GM12878 (cell line): ENCODE data around the gene WDR26. TPM values are rescaled to one million over a fixed set of nuclear protein-coding genes. Genes with fewer than 3 reads are reported as not detected.

Experiments used
- BHLHE40 ChIP-seq, 2 experiments: fragments of 450-650 bp in 1 of 2; IDR thresholded peaks; 2 replicates each; pipeline ENCODE4 v1.6.1; 2011 to 2017; ENCODE audit warnings: low read depth in 2 of 2, borderline replicate concordance in 1 of 2, improper control_type of control experiment in 1 of 2, low read length in 1 of 2, mild to moderate bottlenecking in 1 of 2
- CBX3 ChIP-seq: fragments of 200-600 bp; sonication (generic); IDR thresholded peaks from 2 replicates; pipeline ENCODE4 v1.6.1; 2016; ENCODE audit warnings: low read depth, borderline replicate concordance
- CHD2 ChIP-seq: IDR thresholded peaks from 2 replicates; pipeline ENCODE4 v1.6.1; 2011; ENCODE audit warnings: low read depth, low read length, improper control_type of control experiment, borderline replicate concordance
- E4F1 ChIP-seq: fragments of 450-650 bp; IDR thresholded peaks from 2 replicates; pipeline ENCODE4 v1.6.1; 2018; ENCODE audit warnings: borderline replicate concordance, mild to moderate bottlenecking; ENCODE audit not compliant: partially characterized antibody
- ESRRA ChIP-seq: IDR thresholded peaks from 2 replicates; pipeline ENCODE4 v1.6.1; 2012; ENCODE audit warnings: mild to moderate bottlenecking, low read length, improper control_type of control experiment
- FOXM1 ChIP-seq: IDR thresholded peaks from 2 replicates; pipeline ENCODE4 v1.6.1; 2012; ENCODE audit warnings: low read depth, mild to moderate bottlenecking, inconsistent platforms, low read length, moderate library complexity
- HDAC2 ChIP-seq: fragments of 200-600 bp; sonication (generic); IDR thresholded peaks from 2 replicates; pipeline ENCODE4 v1.6.1; 2017
- JUND ChIP-seq: IDR thresholded peaks from 2 replicates; pipeline ENCODE4 v1.6.1; 2012; ENCODE audit warnings: low read depth, mild to moderate bottlenecking, low read length, improper control_type of control experiment, moderate library complexity
- MTA2 ChIP-seq: fragments of 450-650 bp; IDR thresholded peaks from 2 replicates; pipeline ENCODE4 v1.6.1; 2016; ENCODE audit warnings: low read depth, mild to moderate bottlenecking, moderate library complexity
- MXI1 ChIP-seq: fragments of 150-350 bp; IDR thresholded peaks from 2 replicates; pipeline ENCODE4 v1.6.1; 2011; ENCODE audit warnings: low read depth, mild to moderate bottlenecking, inconsistent platforms, low read length, improper control_type of control experiment
- NFIC ChIP-seq: IDR thresholded peaks from 2 replicates; pipeline ENCODE4 v1.6.1; 2012; ENCODE audit warnings: low read depth, mild to moderate bottlenecking, inconsistent platforms, low read length, moderate library complexity
- PKNOX1 ChIP-seq: fragments of 450-650 bp; IDR thresholded peaks from 2 replicates; pipeline ENCODE4 v1.6.1; 2016; ENCODE audit warnings: mild to moderate bottlenecking
- RAD51 ChIP-seq: fragments of 450-650 bp; IDR thresholded peaks from 2 replicates; pipeline ENCODE4 v1.6.1; 2016; ENCODE audit warnings: moderate library complexity, mild to moderate bottlenecking, inconsistent platforms
- RB1 ChIP-seq: fragments of 450-650 bp; formaldehyde crosslinking; IDR thresholded peaks from 2 replicates; pipeline ENCODE4 v1.6.1; 2017; ENCODE audit warnings: mild to moderate bottlenecking, borderline replicate concordance
- RCOR1 ChIP-seq: conservative IDR thresholded peaks from 2 replicates; pipeline ENCODE4 v1.6.1; 2012; ENCODE audit warnings: low read depth, low read length, improper control_type of control experiment
- SIN3A ChIP-seq: IDR thresholded peaks from 2 replicates; pipeline ENCODE4 v1.6.1; 2012; ENCODE audit warnings: low read depth, low read length, improper control_type of control experiment
- SMAD5 ChIP-seq: IDR thresholded peaks from 2 replicates; pipeline ENCODE4 v1.6.1; 2016; ENCODE audit warnings: antibody characterized with exemption, low read depth
- SREBF1 ChIP-seq: IDR thresholded peaks from 2 replicates; pipeline ENCODE4 v1.6.1; 2012; ENCODE audit warnings: mild to moderate bottlenecking, low read length
- SUPT20H ChIP-seq: IDR thresholded peaks from 2 replicates; pipeline ENCODE4 v1.6.1; 2011; ENCODE audit warnings: low read depth, mild to moderate bottlenecking, low read length, moderate library complexity, borderline replicate concordance; ENCODE audit not compliant: control insufficient read depth
- WRNIP1 ChIP-seq: IDR thresholded peaks from 2 replicates; pipeline ENCODE4 v1.6.1; 2011; ENCODE audit warnings: low read depth, low read length, improper control_type of control experiment, borderline replicate concordance
- ZBTB40 ChIP-seq: fragments of 450-650 bp; IDR thresholded peaks from 2 replicates; pipeline ENCODE4 v1.6.1; 2016; ENCODE audit warnings: mild to moderate bottlenecking, moderate library complexity, borderline replicate concordance
- ZNF24 ChIP-seq: fragments of 450-650 bp; IDR thresholded peaks from 2 replicates; pipeline ENCODE4 v1.6.1; 2017; ENCODE audit warnings: antibody characterized with exemption, mild to moderate bottlenecking
- ZNF622 ChIP-seq: fragments of 450-650 bp; IDR thresholded peaks from 2 replicates; pipeline ENCODE4 v1.6.1; 2017; ENCODE audit warnings: mild to moderate bottlenecking, inconsistent platforms
- polyA plus RNA-seq, 11 experiments: library from polyadenylated mRNA; depleted of rRNA in 4 of 11; unstranded in 6 of 11; stranded (reverse) in 5 of 11; fragments of >200 nt; fragmentation: Nextera tagmentation in 4 of 11; fragmentation: Illumina TruSeq in 1 of 11; extraction: Ambion mirVana in 4 of 11; extraction: Trizol in 1 of 11; gene quantifications; 1 replicate in 1 of 11; 2 replicates in 10 of 11; pipeline versions ENCODE4 v1.2.1 to v1.2.3, GENCODE V29; 2011 to 2016; ENCODE audit warnings: inconsistent platforms in 2 of 11, missing spikeins in 2 of 11, low read depth in 1 of 11
- total RNA-seq, 4 experiments: library from RNA; depleted of rRNA in 3 of 4; stranded (reverse); fragments of >200 nt in 3 of 4; fragmentation: Illumina TruSeq in 1 of 4; extraction: Trizol in 1 of 4; gene quantifications; 2 replicates each; pipeline versions ENCODE4 v1.2.1 to v1.2.3, GENCODE V29; 2013 to 2021

WDR26 gene
- total and polyA plus RNA-seq, 10 of the 15 experiments (the other 5 are each of a cell fraction or from before 2014, with no cell fraction given): 6.6 to 47.0 (median 24.4) TPM

GRCh38 chr1:224356685-224357625 is 77.6 kb downstream of the WDR26 start, which contains the start of gene CNIH4 (continued):
- TF ChIP-seq SIN3A: peak; percentile 37; the same call in 1 of the 2 replicates
- no peak for TF ChIP-seq E4F1
- no peak for TF ChIP-seq MTA2
- TF ChIP-seq ZBTB40: peak; percentile 69; the same call in 1 of the 2 replicates
- peak; percentile 81 for TF ChIP-seq SREBF1
- no peak for TF ChIP-seq RCOR1
- TF ChIP-seq ZNF622: no peak
- TF ChIP-seq RAD51: 0 out of 2 replicates have a peak, but pooled peaks have one; percentile 23
- TF ChIP-seq WRNIP1: no peak
- no peak for TF ChIP-seq ESRRA
- peak; percentile 71 for TF ChIP-seq SMAD5
- no peak for TF ChIP-seq SUPT20H
- TF ChIP-seq MXI1: peak; percentile 54; the same call in 1 of the 2 replicates
- TF ChIP-seq HDAC2: no peak
- TF ChIP-seq FOXM1: 0 out of 2 replicates have a peak, but pooled peaks have one; percentile 72
- peak in 1 of 2 experiments; percentile 34; a peak in 2 of 4 replicates for TF ChIP-seq BHLHE40 (IDR thresholded peaks at IDR 0.05; ENCODE audit: borderline replicate concordance in 1 of 2, low read depth in 2 of 2, low read length in 1 of 2)
- peak; percentile 58; the same call in 1 of the 2 replicates for TF ChIP-seq PKNOX1
- TF ChIP-seq NFIC: no peak
- TF ChIP-seq RB1: no peak
- TF ChIP-seq JUND: no peak
- TF ChIP-seq CHD2: 0 out of 2 replicates have a peak, but pooled peaks have one; percentile 34
- TF ChIP-seq ZNF24: 0 out of 2 replicates have a peak, but pooled peaks have one; percentile 24
- TF ChIP-seq CBX3: no peak
